ENCODE data around the gene RD3L. TPM values are rescaled to one million over a fixed set of nuclear protein-coding genes. Genes with fewer than 3 reads are reported as not detected.
"Not testable (repeated sequence)": the region's sequence is repeated elsewhere in the genome, so short reads cannot be mapped to it uniquely, and the experiment has no call there.

The RD3L gene
- total and polyA plus RNA-seq, 3 donors from 2014 or later = not detected

DNA sequence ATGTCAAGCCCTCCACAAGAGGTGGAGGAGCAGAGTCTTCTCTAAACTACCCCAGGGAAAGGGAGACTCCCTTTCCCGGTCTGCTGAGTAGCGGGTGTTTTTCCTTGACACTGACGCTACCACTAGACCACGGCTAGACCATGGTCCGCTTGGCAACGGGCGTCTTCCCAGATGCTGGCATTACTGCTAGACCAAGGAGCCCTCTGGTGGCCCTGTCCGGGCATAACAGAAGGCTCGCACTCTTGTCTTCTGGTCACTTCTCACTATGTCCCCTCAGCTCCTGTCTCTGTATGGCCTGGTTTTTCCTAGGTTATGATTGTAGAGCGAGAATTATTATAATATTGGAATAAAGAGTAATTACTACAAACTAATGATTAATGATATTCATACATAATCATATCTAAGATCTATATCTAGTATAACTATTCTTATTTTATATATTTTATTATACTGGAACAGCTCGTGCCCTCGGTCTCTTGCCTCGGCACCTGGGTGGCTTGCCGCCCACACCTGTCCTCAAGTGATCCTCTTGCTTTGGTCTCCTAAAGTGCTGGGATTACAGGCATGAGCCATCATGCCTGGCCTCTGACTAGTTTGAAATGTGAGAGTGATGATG, 38.4 kb upstream of the RD3L start:
- H3K36me3 ChIP-seq (ENCODE audit: low read depth, missing control alignments); H3K4me1 ChIP-seq; H3K9me3 ChIP-seq; H3K27me3 ChIP-seq; H3K27ac ChIP-seq; intact Hi-C loops (cut with DNase I; ENCODE audit: low total_unique reads); H3K4me3 ChIP-seq: not testable (repeated sequence)
- DNase-seq = peak; percentile 81
- 50 to 56% methylated on average over 14 of the region's 14 CpGs for WGBS, 2 donors
- TF ChIP-seq, protein P1, sequence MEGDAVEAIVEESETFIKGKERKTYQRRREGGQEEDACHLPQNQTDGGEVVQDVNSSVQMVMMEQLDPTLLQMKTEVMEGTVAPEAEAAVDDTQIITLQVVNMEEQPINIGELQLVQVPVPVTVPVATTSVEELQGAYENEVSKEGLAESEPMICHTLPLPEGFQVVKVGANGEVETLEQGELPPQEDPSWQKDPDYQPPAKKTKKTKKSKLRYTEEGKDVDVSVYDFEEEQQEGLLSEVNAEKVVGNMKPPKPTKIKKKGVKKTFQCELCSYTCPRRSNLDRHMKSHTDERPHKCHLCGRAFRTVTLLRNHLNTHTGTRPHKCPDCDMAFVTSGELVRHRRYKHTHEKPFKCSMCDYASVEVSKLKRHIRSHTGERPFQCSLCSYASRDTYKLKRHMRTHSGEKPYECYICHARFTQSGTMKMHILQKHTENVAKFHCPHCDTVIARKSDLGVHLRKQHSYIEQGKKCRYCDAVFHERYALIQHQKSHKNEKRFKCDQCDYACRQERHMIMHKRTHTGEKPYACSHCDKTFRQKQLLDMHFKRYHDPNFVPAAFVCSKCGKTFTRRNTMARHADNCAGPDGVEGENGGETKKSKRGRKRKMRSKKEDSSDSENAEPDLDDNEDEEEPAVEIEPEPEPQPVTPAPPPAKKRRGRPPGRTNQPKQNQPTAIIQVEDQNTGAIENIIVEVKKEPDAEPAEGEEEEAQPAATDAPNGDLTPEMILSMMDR (IDR thresholded peaks at IDR 0.05) = peak; percentile 27 to 66 (median 51)

DNA sequence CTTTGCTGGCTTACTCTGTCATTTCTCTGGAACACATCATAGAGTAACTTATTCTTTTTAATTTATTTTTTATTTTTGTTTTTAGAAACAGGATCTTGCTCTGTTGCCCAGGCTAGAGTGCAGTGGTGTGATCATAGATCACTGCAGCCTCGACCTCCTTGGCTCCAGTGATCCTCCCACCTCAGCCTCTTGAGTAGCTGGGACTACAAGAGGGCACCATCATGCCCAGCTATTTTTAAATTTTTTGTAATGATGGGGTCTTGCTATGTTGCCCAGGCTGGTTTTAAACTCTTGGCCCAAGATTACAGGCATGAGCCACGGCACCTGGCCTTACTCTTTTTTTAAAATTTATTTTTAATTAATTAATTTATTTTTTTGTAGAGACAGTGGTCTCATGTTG, 32.2 kb upstream of the RD3L start:
- Histone ChIP-seq H3K27me3 (no peaks in the 10 kb centered on the region), H3K4me3 (no peak overlapping the region), H3K27ac (no peak overlapping the region), H3K4me1 (no peaks in the 10 kb centered on the region), H3K9me3 (no peaks in the 10 kb centered on the region), H3K36me3 (ENCODE audit: low read depth, missing control alignments) (no peaks in the 10 kb centered on the region)
- 77 to 94% methylated on average over 2 of the region's 2 CpGs for WGBS, 2 donors
- intact Hi-C loops (cut with DNase I; ENCODE audit: low total_unique reads) = no loop called here
- no peak for TF ChIP-seq POLR2A (IDR thresholded peaks at IDR 0.05)
- DNase-seq = no peak

DNA sequence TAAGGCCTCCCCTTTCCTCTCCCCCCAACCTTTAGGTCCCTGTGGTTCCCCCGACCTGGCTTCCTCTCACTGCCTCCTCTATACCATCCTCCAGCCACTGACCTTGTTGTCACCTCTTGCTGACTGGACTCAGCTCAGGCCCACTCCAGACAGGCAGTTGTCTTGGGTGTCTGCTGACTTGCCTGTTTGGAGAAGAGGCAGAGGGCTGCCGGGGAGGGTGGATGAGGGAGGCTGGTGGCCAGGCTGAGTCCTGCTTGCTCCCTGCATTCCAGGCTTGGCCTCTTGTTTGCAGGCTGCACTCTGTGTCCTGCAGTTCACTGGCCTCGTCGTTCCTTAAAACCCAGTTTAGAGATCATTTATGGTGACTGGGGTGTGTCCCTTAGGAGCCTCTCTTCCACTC, 31.0 kb upstream of the RD3L start:
- Histone ChIP-seq H3K27me3 (no peaks in the 10 kb centered on the region), H3K36me3 (ENCODE audit: low read depth, missing control alignments) (no peaks in the 10 kb centered on the region), H3K27ac (no peak overlapping the region), H3K4me1 (no peaks in the 10 kb centered on the region), H3K4me3 (no peak overlapping the region), H3K9me3 (no peaks in the 10 kb centered on the region)
- no peak for TF ChIP-seq POLR2A (IDR thresholded peaks at IDR 0.05)
- TF ChIP-seq, protein P1 (IDR thresholded peaks at IDR 0.05) = no peak
- DNase-seq = peak; percentile 18
- intact Hi-C loops (cut with DNase I; ENCODE audit: low total_unique reads) = no loop called here
- 50 to 63% methylated on average over 4 of the region's 4 CpGs for WGBS, 2 donors

DNA sequence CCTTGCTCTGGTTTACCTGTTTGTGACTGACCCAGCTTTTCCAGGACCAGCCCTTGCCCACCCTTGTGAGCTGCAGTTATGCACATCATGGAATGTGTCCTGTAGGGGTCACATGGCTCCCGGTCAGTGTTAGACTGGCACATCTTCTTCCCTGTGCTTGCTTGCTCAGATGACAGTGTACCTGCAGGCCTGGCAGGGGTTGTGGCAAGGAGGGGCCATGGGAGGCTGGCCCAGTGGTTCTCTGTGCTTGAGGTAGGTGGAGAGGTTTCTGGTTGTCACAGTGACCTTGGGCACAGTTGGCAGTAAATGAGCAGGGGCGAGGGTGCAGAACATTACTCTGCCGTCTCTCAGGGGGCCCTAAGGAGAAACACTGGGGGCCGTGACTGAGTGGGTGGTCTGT, 27.6 kb upstream of the RD3L start:
- intact Hi-C loops (cut with DNase I; ENCODE audit: low total_unique reads) = no loop called here
- no peak for TF ChIP-seq POLR2A (IDR thresholded peaks at IDR 0.05)
- H3K27ac ChIP-seq = no peak overlapping the region

DNA sequence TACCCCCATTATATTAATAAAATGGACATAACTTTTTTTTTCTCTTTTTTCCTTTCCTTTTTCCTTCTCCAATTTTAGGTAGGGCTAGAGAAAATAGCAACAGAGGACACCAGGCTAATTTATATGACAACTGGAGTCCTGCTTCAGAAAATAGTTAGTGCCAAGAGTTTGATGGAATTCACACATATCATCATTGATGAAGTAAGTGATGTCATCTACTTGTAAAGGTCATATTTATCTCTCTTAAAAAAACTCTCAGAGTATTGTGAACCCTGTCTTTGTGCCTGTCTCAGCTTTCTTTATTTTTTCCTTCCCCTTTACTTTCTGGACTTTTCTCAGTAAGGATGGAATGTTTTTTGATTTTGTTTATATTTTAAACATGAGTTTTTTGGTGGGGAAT, 24.3 kb upstream of the RD3L start:
- no peaks in the 10 kb centered on the region for H3K36me3 ChIP-seq (ENCODE audit: low read depth, missing control alignments)
- no peak for DNase-seq
- intact Hi-C loops (cut with DNase I; ENCODE audit: low total_unique reads) = no loop called here
- TF ChIP-seq, protein P1 (IDR thresholded peaks at IDR 0.05) = no peak
- no peak for TF ChIP-seq POLR2A (IDR thresholded peaks at IDR 0.05)
- no peaks in the 10 kb centered on the region for H3K9me3 ChIP-seq
- H3K27ac ChIP-seq = no peak overlapping the region
- H3K4me1 ChIP-seq = no peaks in the 10 kb centered on the region
- H3K4me3 ChIP-seq = no peak overlapping the region
- H3K27me3 ChIP-seq = no peaks in the 10 kb centered on the region

More for the DNA sequence above, 27.6 kb upstream of the RD3L start:
- H3K9me3 ChIP-seq = no peaks in the 10 kb centered on the region
- no peak for DNase-seq
- H3K36me3 ChIP-seq (ENCODE audit: low read depth, missing control alignments) = no peaks in the 10 kb centered on the region
- no peaks in the 10 kb centered on the region for H3K4me1 ChIP-seq
- 66 to 100% methylated on average over 1 to 4 of the region's 4 CpGs for WGBS, 2 donors
- H3K4me3 ChIP-seq = no peak overlapping the region
- H3K27me3 ChIP-seq = no peaks in the 10 kb centered on the region

DNA sequence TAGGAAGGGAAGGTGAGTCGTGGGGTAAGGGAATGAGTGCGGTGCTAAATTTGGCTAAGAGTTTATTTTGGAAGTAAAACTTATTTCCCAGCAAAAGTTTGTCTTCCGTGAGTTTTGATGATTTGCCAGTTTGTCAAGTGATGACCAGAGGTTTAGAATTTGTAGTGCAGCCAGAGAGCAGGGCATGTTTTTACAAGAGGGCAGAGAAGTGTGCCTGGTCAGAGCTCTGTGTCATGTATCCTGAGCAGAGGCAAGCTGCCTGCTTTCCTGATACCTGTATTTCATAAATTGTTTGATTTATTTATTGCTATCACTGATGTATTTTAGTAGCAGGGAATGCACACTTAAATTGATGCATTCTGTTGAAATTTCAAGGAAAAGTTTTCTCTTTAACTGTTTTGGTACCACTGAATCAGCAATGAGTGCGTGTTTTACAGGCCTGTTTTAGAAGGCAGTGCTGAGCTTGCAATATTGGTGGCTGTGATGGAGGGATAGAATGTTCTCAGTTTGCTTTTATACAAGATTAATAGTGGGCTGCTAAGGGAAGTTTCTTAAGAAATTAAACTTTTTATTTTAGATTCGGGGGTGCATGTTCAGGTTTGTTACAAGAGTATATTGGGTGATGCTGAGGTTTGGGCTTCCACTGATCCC, 19.7 kb upstream of the RD3L start:
- 72 to 76% methylated on average over 5 of the region's 5 CpGs for WGBS, 2 donors
- DNase-seq = no peak
- Histone ChIP-seq H3K27ac (no peak overlapping the region), H3K36me3 (ENCODE audit: low read depth, missing control alignments) (no peaks in the 10 kb centered on the region), H3K4me3 (no peak overlapping the region), H3K9me3 (no peaks in the 10 kb centered on the region), H3K27me3 (no peaks in the 10 kb centered on the region), H3K4me1 (no peaks in the 10 kb centered on the region)
- intact Hi-C loops (cut with DNase I; ENCODE audit: low total_unique reads) = no loop called here
- TF ChIP-seq POLR2A (IDR thresholded peaks at IDR 0.05) = no peak
- TF ChIP-seq, protein P1 (IDR thresholded peaks at IDR 0.05) = no peak

Data from testis (tissue), 3 donors.